ENCODE measurements around the gene TCAF2. TPM values are rescaled to one million over a fixed set of nuclear protein-coding genes. Genes with fewer than 3 reads are reported as not detected.
"Not testable (repeated sequence)": the region's sequence is repeated elsewhere in the genome, so short reads cannot be mapped to it uniquely, and the experiment has no call there.

TCAF2 gene
- 32.8 and 34.7 TPM in 2 replicates for total RNA-seq

DNA sequence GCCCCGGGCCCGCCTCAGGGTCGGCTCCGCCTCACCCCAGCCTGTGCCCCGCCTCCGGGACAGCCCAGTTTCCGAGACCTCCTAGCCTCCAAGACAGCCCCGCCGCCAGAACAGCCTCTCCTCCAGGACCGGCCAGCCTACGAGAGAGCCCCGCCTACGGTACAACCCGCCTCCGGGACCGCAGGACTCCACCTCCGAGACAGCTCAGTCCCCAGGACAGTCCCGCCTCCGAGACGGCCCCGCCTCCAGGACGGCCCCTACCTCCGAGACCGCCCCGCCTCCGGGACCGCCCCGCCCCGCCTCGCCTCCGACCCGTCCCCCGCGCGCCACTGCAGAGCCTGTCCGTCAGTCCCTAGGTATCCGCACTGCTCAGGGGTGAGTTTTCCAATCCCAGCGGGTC is at the start of gene TCAF2:
Gene TCAF2, plus strand, starts transcription at position 329 of the 400 bp plus-strand sequence.
- peak; percentile 91 for DNase-seq
- H3K27me3 Mint-ChIP-seq; H3K4me1 Mint-ChIP-seq; H3K9me3 Mint-ChIP-seq; H3K4me3 Mint-ChIP-seq; H3K36me3 Mint-ChIP-seq (ENCODE audit: low read depth); intact Hi-C loops (cut with micrococcal nuclease): not testable (repeated sequence)
- peak within 1 kb of the TSS; percentile 66 for H3K27ac Mint-ChIP-seq

DNA sequence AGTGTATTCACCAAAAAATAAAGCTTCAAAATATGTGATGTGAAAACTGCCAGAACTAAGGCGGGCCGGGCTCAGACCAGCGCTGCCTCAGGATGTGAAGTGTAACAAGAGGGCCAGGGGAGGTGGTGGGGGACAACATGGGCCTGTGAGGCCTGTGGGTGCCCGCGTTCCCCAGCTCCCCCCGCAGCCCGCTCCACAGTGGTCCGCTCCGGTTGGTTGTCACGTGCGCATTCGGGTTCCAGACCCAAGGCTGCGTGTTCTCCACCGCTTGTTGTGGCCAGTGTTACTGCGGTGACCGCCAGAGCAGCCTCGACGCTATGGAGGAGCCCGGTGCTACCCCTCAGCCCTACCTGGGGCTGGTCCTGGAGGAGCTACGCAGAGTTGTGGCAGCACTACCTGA is 49.3 kb upstream of the TCAF2 start, which contains the start of gene CTAGE15:
Gene CTAGE15, plus strand, starts transcription at position 301 of the 400 bp plus-strand sequence. Its CDS starts 17 bp downstream, at position 318.
- H3K4me1 Mint-ChIP-seq; H3K27me3 Mint-ChIP-seq; H3K36me3 Mint-ChIP-seq (ENCODE audit: low read depth); DNase-seq; intact Hi-C loops (cut with micrococcal nuclease); H3K9me3 Mint-ChIP-seq; H3K27ac Mint-ChIP-seq; H3K4me3 Mint-ChIP-seq: not testable (repeated sequence)

- H3K9me3 Mint-ChIP-seq; intact Hi-C loops (cut with micrococcal nuclease); H3K4me3 Mint-ChIP-seq; DNase-seq; H3K27ac Mint-ChIP-seq; H3K4me1 Mint-ChIP-seq; H3K36me3 Mint-ChIP-seq (ENCODE audit: low read depth); H3K27me3 Mint-ChIP-seq: not testable (repeated sequence)
Measured at GRCh38 chr7:143588183-143588582, 32.6 kb upstream of the TCAF2 start.

DNA sequence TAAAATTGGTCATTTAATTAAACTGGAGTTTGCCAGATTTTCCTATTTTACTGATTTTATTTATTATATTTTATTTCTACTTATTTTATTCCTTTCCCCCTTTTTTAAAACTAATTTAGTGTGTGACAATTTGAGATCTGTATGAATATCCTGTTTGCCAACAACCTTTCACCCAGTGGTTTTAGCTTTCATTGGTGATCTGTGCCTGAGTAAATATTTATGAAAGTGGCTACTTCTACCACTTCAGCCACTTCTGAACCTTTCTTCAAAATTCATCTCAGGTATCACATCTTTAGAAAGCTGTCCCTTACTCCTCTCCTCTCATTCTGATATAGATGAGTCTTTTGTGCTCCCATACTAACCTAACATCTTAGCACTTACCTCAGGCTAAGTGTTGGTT is 30.9 kb upstream of the TCAF2 start:
- DNase-seq; H3K4me1 Mint-ChIP-seq; intact Hi-C loops (cut with micrococcal nuclease); H3K27me3 Mint-ChIP-seq; H3K9me3 Mint-ChIP-seq; H3K36me3 Mint-ChIP-seq (ENCODE audit: low read depth); H3K4me3 Mint-ChIP-seq; H3K27ac Mint-ChIP-seq: not testable (repeated sequence)

GRCh38 chr7:143598086-143598485 is 22.7 kb upstream of the TCAF2 start:
- H3K27ac Mint-ChIP-seq; DNase-seq; H3K36me3 Mint-ChIP-seq (ENCODE audit: low read depth); H3K27me3 Mint-ChIP-seq; intact Hi-C loops (cut with micrococcal nuclease); H3K9me3 Mint-ChIP-seq; H3K4me3 Mint-ChIP-seq; H3K4me1 Mint-ChIP-seq: not testable (repeated sequence)

- H3K4me3 Mint-ChIP-seq; H3K4me1 Mint-ChIP-seq; DNase-seq; H3K9me3 Mint-ChIP-seq; intact Hi-C loops (cut with micrococcal nuclease); H3K27me3 Mint-ChIP-seq; H3K36me3 Mint-ChIP-seq (ENCODE audit: low read depth); H3K27ac Mint-ChIP-seq: not testable (repeated sequence)
Measured at GRCh38 chr7:143603549-143603948, 17.2 kb upstream of the TCAF2 start.

DNA sequence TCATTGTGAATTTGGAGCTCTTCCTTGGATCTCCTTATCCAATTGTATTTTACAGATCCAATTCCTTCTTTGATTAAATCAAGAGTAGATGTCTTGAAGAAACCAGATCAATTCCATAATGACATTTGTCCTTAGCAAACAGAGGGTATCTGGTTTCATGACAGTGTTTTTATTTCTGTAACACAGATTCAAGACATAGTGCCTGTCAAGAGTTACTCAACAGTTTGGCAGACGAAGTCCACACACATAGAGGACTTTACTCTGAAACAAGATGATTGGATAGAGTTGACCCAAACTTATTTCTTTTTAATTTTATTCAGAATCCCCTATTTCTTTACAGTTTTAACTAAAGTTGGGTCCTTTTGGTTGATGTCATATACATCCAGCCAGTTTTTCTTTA is 14.7 kb upstream of the TCAF2 start:
- H3K27me3 Mint-ChIP-seq; H3K27ac Mint-ChIP-seq; H3K4me1 Mint-ChIP-seq; H3K36me3 Mint-ChIP-seq (ENCODE audit: low read depth); H3K9me3 Mint-ChIP-seq; H3K4me3 Mint-ChIP-seq; DNase-seq; intact Hi-C loops (cut with micrococcal nuclease): not testable (repeated sequence)

- intact Hi-C loops (cut with micrococcal nuclease); H3K27me3 Mint-ChIP-seq; H3K36me3 Mint-ChIP-seq (ENCODE audit: low read depth); H3K9me3 Mint-ChIP-seq; DNase-seq; H3K4me1 Mint-ChIP-seq; H3K27ac Mint-ChIP-seq; H3K4me3 Mint-ChIP-seq: not testable (repeated sequence)
Measured at GRCh38 chr7:143615545-143615944, 5.2 kb upstream of the TCAF2 start.

GRCh38 chr7:143617204-143617603 is 3.6 kb upstream of the TCAF2 start:
- intact Hi-C loops (cut with micrococcal nuclease); H3K36me3 Mint-ChIP-seq (ENCODE audit: low read depth); H3K4me1 Mint-ChIP-seq; H3K9me3 Mint-ChIP-seq; H3K27ac Mint-ChIP-seq; H3K27me3 Mint-ChIP-seq; DNase-seq; H3K4me3 Mint-ChIP-seq: not testable (repeated sequence)

DNA sequence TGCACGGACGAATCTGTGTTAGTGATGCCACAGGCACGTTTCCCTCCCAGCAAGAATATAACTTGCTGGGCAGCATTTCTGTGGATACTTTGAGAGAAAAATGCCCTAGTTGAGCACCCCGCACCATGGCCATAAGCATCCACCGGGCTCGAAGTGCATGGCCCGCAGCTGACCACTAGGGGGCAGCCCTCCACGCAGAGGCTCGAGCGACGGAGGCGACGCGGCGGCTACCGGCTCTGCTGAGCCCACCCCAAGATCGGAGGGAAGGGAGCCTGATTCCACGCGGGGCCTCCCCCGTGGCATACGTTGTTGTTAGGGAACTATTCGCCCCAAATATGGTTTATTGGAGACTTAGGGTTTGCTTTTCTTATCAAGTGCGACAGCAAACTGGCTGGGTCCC is 716 bp upstream of the TCAF2 start:
- H3K9me3 Mint-ChIP-seq; H3K27ac Mint-ChIP-seq; H3K36me3 Mint-ChIP-seq (ENCODE audit: low read depth); DNase-seq; H3K27me3 Mint-ChIP-seq; intact Hi-C loops (cut with micrococcal nuclease); H3K4me1 Mint-ChIP-seq; H3K4me3 Mint-ChIP-seq: not testable (repeated sequence)

DNA sequence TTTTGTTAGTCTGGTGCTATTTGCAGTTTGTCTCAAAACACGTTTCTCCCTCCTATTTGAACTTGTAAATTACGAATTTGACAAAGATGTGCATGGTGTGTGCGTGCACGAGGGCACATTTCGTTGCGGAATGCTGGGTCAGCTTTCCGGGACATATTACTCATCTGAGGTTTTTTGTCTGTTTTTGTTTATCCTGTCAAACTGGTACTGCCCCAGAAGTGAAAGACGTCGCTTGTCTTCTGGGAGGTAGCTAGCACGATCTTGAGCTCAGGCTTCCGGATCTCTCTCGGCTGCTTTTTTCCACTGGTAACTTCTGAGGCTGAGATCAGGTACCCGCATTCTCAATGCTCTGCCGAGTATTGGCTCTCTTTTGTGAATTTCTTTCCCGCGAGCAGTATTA is 401 bp downstream of the TCAF2 start:
- H3K36me3 Mint-ChIP-seq (ENCODE audit: low read depth); H3K27ac Mint-ChIP-seq; DNase-seq; H3K9me3 Mint-ChIP-seq; H3K27me3 Mint-ChIP-seq; H3K4me3 Mint-ChIP-seq; H3K4me1 Mint-ChIP-seq; intact Hi-C loops (cut with micrococcal nuclease): not testable (repeated sequence)

DNA sequence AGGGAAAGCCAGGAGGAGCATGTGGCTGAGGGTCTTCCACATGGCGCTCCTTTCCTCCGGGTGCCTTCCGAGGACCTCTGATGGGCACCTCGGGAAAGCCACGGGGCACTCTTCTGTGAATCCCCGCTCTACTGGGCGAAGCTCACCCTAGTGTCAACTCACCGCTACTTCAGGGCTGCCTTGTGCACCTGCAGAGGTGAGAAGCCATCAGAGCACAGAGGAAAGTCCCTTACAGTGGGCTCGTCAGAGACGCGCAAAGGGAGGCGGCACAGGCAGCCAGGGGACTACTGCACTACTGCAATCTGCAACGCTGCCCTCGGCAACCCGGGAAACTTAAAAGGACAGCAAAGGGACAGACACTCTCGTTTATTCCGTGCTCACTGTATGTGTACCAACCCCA is 1.4 kb downstream of the TCAF2 start:
- intact Hi-C loops (cut with micrococcal nuclease); H3K27me3 Mint-ChIP-seq; H3K27ac Mint-ChIP-seq; H3K4me3 Mint-ChIP-seq; H3K4me1 Mint-ChIP-seq; H3K36me3 Mint-ChIP-seq (ENCODE audit: low read depth); H3K9me3 Mint-ChIP-seq; DNase-seq: not testable (repeated sequence)

DNA sequence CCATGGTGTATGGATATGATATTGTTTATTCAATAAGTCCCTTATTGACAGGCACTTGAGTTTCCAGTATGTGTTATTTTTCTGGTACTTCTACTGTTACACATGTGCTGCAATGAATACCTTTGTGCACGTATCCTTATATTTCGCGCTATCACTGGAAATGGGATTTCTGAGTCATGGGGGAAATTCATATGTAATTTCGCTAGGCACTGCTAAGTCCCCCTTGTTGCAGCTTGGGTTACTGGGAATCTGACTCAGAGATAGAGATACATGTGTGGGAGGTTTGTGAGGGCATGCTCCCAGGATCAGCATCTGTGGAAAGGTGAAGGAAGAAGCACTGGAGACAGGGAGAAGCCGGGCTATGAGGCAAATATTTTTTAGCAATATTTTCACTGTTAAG is 9.9 kb downstream of the TCAF2 start:
- H3K9me3 Mint-ChIP-seq; H3K36me3 Mint-ChIP-seq (ENCODE audit: low read depth); H3K27me3 Mint-ChIP-seq; intact Hi-C loops (cut with micrococcal nuclease); H3K27ac Mint-ChIP-seq; DNase-seq; H3K4me1 Mint-ChIP-seq; H3K4me3 Mint-ChIP-seq: not testable (repeated sequence)

DNA sequence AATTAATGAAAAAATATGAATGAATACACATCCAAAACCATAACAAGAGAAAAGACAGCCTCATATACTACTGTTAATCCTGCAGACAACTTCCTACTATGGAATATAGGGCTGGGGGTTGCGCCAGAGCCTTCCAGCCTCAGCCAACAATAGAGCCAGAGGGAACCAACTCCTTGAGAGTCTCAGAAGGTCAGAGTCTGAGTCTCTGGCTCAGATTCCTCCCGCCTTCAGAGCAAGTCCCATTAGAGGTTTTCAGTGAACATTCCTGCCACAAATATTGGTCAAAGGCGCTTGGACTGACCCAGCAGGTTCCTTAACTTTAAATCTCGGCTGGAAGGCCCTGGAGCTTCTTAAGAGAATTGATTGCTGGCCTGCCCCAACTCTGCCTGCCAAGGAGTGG is 11.7 kb downstream of the TCAF2 start:
- DNase-seq; H3K27ac Mint-ChIP-seq; H3K4me1 Mint-ChIP-seq; H3K9me3 Mint-ChIP-seq; H3K4me3 Mint-ChIP-seq; intact Hi-C loops (cut with micrococcal nuclease); H3K36me3 Mint-ChIP-seq (ENCODE audit: low read depth); H3K27me3 Mint-ChIP-seq: not testable (repeated sequence)

GRCh38 chr7:143633013-143633618 is 12.3 kb downstream of the TCAF2 start:
- H3K4me1 Mint-ChIP-seq; H3K4me3 Mint-ChIP-seq; intact Hi-C loops (cut with micrococcal nuclease); DNase-seq; H3K27me3 Mint-ChIP-seq; H3K9me3 Mint-ChIP-seq; H3K36me3 Mint-ChIP-seq (ENCODE audit: low read depth); H3K27ac Mint-ChIP-seq: not testable (repeated sequence)

All from activated CD4-positive, alpha-beta T cell treated with anti-CD3 and anti-CD28 coated beads, Interleukin-2, amount 10 ng/mL, durations not matched to agents 24 days and 14 days (primary cell).